HG03442 (cell line): Measurements from ENCODE around the gene LMOD3.
A peak's percentile ranks its signal among the peaks of the same experiment; 100 is the strongest.

Source experiments
- ATAC-seq: cut with Tn5 transposase; IDR thresholded peaks from one replicate; pipeline ENCODE4 v1.9.1; 2021; ENCODE audit warnings: mild to moderate bottlenecking, moderate library complexity; ENCODE audit not compliant: unreplicated experiment

Gene LMOD3

GRCh38 chr3:69065318-69065964, 57.0 kb downstream of the LMOD3 start:
- ATAC-seq, result no peak

- ATAC-seq, result no peak
Measured at GRCh38 chr3:69063636-69064035, 58.8 kb downstream of the LMOD3 start.

GRCh38 chr3:69059688-69060087, 62.7 kb downstream of the LMOD3 start:
- ATAC-seq, result no peak

- ATAC-seq, result no peak
Measured at GRCh38 chr3:69058947-69059224, 63.5 kb downstream of the LMOD3 start.

- peak; percentile 98 for ATAC-seq
Measured at GRCh38 chr3:69058180-69058946, 64.0 kb downstream of the LMOD3 start.
